Measurements from ENCODE around the gene UBN2.

Gene UBN2

GRCh38 chr7:139354729-139355128 lies 123.7 kb downstream of the UBN2 start:
- no peak for DNase-seq (ENCODE audit: low spot score)

- no peak for DNase-seq (ENCODE audit: low spot score)
These were observed 124.3 kb downstream of the UBN2 start for GRCh38 chr7:139355320-139355719.

Data from CD4-positive, alpha-beta T cell treated with Interleukin-15 for 4 hours (primary cell).